Stimulated activated CD8-positive, alpha-beta memory T cell treated with anti-CD3 and anti-CD28 coated beads, Interleukin-15, amount 100 ng/mL, for 24 hours (primary cell): ENCODE results near the gene TNRC6A.
"Not testable (repeated sequence)": the region's sequence is repeated elsewhere in the genome, so short reads cannot be mapped to it uniquely, and the experiment has no call there.

ENCODE experiments used
- DNase-seq: peaks from one replicate; pipeline ENCODE4 v3.0.0-alpha.2; 2020; ENCODE audit warnings: low read depth

The TNRC6A gene

DNA sequence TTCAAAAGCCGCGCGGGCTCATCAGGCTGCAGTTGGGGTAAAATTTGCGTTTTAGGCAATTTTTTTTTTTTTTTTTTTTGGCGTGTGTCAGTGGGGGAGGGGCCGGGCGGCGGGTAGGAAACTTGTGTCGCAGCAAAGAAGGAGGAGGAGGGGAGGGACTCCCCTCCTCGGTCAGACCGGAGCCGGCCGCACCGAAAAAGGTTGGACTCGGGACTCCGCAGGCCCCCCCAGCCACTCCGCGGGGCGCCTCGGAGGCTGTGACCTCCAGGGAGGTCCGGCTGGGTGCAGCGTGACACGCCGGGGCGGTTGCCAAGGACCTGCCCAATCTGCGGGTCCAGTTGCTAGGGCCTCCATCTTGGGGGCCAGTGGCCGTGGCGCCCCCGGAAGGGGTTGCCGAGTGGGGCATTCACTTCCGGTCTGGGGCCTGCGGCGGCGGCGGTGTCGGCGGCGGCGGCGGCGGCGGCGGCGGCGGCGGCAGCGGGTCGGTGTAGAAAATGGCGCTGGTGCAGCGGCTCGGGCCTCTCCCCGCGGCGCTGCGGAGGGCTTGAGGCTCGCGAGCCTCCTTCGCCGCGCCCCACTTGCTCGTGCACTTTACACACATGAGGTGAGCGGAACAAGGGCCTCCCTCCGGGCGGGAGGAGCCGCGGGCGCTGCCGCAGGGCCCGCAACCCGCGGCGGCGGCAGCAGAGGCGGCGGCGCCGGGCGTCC is at the start of gene TNRC6A:
TSS of gene TNRC6A (plus strand) at position 409 of the 708 bp plus-strand sequence. CDS start at position 600, 191 bp downstream.
- DNase-seq, result peak; percentile 71

DNA sequence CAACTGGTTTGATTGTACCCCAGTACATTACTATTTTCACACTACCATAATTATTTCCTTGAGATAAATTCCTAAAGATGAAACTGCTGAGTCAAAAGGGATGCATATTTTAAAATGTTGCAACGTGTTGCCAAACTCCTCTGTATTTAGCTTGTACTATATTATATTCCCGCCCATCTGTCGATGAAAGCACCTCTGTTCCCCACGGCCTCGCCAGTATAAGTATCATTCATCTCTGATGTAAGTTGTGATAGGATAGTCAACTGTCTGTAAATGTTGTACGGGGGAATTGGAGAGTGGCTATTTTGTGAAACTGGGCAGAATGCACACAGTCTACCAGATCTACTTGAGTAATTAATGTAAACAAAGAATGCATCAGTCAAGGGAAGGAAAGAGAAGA is 47.7 kb upstream of the TNRC6A start:
- DNase-seq, result no peak

DNA sequence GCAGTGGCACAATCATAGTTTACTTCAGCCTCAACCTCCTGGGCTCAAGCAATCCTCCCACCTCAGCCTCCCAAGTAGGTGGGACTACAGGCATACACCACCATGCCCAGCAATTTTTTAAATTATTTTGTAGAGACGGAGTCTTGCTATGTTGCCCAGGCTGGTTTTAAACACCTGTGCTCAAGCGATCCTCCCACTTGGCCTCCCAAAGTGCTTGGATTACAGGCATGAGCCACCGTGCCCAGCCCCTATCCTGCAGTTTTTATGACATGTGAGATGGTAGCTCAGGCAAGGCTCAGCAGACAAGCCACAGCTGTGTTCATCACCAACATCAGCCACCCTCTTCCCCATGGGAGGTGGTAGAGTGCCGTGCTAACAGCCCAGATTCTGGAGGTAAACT is 46.2 kb upstream of the TNRC6A start:
- no peak for DNase-seq

DNA sequence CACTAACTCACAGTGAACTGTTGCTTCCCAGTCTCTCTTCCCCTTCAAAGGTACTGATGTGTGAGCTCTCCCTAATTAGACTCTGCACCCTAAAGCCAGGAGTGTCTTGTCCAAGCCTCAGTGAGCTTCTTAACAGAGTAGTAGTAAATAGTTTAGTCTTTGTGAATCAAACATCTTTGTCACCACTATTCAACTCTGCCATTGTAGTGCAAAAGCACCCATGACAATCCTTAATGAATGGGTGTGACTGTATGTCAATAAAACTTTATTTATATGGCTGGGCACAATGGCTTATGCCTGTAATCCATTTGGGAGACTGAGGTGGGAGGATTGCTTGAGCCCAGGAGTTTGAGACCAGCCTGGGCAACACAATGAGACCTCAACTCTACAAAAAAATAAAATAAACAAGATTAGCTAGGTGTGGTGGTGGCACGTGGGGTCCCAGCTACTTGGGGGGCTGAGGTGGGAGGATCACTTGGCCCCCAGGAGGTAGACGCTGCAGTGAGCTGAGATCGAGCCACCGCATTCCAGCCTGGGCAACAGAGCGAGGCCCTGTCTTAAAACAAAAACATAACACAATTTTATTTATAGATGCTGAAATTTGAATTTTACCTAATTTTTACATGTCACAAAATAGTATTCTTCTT is 45.5 kb upstream of the TNRC6A start:
- no peak for DNase-seq

DNA sequence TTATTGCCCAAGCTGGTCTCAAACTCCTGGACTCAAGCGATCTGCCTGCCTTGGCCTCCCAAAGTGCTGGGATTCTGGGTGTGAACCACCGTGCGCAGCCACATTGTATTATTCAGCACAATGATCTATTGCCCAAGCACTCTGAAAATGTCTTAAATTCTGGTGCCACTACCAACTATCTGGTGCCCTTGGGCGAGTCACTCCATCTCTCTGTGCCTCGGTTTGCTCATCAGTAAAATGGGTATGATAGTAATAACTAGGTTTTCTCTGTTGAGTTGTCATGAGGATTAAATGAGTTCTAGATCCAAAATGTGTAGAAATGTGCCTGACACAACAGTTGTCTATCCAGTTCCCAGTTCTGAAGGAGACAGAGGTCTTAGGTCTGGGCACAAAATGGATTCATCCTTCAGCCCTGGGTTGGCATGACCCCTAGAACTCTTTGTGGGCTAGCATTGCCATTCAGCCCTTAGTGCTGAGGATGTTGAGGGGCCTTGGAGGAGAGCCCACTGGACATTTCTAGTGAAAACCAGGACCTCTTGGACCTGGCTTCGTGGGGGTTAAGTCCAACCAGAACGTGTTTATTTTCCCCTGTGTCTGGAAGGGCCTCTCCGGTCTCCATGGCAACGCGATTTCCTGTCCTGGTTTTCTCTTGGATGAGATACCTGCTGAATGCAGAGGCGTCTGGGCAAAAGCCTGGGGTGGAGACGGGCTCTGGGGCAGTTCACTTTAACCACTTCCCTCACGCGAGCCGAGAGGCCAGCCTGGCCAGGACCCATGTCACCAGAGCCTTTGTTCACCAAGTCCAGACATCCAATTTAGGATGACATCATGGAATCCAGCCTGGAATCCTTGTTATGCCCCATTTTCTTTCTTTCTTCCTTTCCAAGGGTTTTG is 43.7 kb upstream of the TNRC6A start:
- DNase-seq, result no peak

DNA sequence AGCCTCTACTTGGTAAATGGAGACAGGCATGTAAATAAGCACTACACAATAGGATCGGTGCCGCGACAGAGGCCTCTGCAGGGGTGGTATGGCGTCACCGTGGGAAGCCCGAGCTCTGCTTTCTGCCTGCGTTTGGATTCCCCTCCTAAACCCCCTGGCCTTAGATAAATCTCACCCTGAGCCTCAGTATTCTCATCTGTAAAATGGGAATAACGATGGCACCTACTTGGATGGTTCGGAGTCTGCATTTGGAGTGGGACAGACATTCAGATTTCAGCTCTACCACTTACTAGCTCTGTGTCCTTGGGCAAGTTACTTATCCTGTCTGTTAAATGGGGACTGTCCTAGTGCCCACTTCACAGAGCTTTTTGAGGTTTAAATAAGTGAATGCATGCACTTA is 42.8 kb upstream of the TNRC6A start:
- DNase-seq, result no peak

DNA sequence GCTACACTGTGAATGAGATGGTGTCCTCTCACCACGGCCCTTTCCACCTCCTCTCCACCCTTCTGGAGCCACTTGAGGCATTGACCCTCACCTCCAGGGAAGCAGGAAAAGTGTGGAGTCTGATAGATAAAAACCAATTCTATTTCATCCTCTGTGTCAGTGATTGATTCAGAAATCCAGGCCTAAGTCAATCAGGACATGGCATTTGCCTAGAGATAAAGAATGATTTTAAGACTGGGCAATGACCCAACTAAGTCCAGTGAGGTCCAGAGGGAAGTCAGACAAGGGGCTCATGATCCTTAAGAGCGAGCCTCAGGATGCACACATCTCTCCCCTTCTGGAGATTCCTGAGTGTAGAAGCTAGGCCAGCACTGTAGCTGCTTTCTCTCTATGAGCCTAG is 41.1 kb upstream of the TNRC6A start:
- no peak for DNase-seq

DNA sequence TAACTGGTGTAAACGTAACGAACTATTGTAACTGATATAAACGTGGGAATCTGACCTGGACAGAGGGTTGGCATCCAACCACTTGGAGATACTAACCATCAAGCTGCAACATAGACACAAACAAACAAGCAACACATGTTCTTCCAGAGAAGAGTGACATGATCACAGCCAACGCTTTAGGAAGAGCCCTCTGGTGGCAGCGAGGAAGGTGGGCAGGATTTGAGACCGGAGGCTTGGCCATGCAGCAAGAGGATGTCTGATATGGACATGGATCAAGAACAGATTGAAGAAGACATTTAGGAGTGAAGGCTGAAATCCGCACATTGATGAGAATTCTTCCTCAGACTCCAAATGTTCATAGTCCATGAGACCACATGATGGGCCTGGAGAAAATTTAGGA is 40.3 kb upstream of the TNRC6A start:
- no peak for DNase-seq

DNA sequence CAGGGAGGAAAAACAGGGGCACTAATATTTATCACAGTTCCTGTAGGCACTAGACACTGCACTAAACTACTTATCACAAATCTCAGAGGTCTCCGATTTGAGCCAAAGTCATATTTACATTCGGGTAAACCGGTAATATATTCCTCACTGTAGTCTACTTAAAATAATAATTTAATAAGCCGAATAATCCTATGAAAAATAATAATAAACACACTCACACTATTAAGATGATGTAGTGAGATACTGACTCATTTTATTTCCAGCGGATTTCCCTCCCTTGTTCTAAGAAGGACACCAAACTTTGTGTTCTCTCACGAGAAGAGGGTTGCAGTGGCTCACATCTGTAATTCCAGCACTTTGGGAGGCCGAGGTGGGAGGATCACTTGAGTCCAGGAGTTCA is 36.6 kb upstream of the TNRC6A start:
- no peak for DNase-seq

DNA sequence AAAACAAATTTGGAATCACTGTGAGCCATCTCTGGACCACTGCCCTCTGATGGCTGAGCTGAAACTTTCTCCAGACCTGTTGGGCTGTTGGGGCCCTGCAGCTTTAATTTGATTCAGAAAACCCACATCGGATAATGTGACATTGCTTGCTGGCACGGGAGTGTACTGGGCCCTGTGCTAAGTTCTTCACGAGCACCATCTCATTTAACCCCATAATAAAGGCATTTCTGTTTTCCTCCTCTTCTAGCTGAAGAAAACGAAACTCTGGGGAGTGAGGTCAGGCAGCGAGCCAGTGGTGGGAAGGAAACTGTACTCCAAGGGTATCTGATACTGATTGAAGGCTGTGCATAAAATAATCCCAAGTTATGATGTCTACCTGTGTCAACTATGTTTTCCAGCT is 34.5 kb upstream of the TNRC6A start:
- DNase-seq, result no peak

DNA sequence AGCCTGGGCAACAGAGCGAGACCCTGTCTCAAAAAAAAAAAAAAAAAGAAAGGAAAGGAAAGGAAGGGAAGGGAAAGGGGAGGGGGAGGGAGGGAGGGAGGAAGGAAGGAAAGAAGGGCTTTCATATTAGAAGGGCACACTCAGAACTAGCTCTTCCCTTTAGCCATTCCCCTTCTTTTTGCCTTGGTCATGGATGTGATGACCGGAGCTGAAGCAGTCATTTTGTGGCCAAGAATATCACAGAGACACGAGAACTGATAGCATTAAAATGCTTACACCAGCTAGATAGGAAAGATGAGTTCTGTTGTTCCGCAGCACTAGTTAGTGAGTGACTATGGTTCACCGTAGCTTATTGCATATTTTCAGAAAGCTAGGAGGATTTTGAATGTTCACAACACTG is 32.8 kb upstream of the TNRC6A start:
- no peak for DNase-seq

DNA sequence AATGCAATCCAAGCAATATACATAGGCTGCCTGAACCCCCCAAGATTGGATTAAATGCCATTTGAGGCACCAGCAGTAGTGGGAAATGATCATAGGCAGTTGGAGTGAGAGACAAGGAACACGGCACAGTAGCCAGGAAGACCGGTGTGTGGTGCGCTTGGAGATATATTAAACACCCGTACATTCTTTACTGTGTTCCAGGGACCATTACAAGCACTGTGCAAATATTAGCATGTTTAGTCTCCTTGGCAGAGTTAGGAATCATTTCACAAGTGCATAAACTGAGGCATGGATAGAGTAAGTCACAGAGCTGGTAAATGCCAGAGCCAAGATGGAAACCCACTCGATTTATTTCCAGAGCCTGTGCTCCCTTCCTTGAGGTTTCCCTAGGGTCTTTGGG is 31.1 kb upstream of the TNRC6A start:
- DNase-seq, result no peak

DNA sequence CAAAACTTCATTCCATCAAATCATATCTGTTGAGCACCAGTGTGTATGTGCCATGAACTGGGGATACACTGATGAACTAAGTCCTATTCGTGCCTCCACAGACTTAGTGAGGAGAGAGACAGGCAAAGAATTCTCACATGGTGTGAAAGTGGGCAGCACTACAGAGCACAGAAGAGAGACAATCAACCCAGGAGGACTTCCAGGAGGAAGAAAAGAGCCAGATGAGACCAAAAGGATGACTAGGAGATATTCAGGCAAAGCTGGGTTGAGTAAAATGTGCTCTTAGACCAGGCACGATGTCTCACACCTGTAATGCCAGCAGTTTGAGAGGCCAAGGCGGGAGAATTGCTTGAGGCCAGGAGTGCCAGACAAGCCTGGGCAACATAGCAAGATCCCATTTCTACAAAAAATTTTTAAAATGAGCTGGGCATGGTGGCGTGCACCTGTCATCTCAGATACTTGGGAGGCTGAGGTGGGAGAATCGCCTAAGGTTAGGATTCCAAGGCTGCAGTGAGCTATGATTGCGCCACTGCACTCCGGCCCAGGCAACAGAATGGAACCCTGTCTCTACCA is 30.2 kb upstream of the TNRC6A start:
- no peak for DNase-seq

DNA sequence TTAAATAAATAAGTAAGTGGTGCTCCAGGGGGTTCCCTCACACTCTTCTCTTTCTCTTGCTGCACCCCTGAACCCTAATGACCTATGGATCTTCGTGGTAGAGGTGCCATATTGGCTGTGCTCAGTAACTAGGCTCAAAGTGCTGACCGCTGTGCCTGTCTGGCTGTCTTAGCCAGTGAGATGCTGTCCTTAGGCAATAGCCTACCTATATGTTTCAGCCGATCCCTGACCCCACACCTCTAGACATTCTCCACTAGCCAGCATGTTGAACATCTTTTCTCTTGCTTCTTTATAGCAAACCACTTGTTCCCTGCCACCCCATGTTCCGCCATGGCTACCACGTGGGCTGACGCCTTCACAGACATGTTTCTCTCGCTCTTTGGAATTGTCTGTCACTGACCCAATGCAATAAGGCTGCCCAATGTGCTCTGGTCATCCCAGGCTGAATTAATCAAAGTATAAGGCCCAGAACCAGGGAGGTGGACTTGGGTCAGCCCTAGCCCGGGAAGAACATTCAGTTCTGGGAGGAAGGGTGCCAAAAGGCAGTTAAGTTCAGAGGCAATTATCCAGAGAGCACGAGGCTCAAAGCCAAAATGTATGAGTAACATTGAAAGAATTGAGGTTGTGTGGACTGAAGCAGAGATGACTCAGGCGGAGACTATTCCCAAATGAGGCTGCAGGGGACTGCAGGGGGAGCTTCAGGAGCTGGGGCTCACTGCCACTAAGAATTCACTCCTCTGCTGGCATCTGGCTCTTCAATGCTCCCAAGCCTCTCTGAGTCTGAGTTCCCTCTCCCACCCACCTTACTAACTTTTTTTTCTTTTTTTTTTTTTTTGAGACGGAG is 28.7 kb upstream of the TNRC6A start:
- no peak for DNase-seq

DNA sequence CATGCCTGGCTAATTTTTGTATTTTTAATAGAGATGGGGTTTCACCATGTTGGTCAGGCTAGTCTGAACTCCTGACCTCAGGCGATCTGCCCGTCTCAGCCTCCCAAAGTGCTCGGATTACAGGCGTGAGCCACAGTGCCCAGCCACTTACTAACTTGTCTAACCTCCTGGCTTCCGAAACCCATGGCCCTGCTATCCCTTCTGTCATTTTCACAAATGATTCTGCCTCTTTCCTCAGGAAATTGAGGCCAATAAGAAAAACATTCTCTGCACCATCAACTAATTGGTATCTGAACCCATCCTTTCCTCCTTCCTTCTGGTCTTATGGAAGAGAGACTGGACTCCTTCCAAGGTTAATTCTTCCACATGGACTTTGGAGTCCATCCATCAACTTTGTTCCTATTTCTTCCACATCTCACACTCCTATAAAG is 27.9 kb upstream of the TNRC6A start:
- DNase-seq, result no peak

DNA sequence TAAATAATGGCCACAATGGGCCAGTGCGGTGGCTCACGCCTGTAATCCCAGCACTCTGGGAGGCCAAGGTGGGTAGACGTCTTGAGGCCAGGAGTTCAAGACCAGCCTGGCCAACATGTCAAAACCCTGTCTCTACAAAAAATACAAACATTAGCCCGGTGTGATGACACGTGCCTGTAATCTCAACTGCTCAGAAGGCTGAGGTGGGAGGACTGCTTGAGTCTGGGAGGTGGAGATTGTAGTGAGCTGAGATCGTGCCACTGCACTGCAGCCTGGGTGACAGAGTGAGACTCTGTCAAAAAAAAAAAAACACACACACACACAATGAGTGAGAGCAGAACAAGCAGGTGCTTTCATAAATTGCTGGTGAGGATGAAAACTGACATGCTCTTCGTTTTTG is 21.7 kb upstream of the TNRC6A start:
- not testable (repeated sequence) for DNase-seq

DNA sequence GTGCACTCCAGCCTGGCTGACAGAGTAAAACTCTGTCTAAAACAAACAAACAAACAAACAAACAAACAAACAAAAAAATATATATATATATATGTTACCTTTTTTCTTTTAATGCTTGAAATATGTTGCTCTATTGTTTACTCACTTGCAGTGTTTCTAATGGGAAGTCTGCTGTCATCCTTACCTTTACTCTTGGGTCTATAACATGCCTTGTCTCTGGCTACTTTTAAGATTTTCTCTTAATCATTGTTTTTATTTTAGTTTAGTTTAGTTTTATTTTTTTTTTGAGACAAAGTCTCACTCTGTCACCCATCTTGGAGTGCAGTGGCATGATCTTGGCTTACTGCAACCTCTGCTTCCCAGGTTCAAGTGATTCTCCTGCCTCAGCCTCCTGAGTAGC is 16.1 kb upstream of the TNRC6A start:
- DNase-seq, result no peak

DNA sequence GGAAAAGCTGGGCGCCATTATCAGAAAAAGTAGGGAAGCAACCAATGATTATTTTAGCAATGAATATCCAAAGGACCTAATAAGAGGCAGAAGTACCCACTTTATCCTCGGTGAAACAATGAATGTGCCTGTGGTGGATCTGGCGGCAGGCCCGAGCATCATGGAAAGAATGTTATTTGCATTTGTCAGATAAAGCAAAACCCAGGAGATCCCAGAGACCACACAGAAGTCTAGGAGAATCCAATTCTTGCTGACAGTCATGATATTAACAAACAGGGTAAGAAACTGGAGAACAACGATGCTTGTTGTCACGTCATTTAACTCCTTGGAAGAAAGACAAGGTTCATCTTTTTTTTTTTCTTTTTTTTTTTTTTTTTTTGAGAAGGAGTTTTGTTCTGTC is 12.0 kb upstream of the TNRC6A start:
- DNase-seq, result no peak

DNA sequence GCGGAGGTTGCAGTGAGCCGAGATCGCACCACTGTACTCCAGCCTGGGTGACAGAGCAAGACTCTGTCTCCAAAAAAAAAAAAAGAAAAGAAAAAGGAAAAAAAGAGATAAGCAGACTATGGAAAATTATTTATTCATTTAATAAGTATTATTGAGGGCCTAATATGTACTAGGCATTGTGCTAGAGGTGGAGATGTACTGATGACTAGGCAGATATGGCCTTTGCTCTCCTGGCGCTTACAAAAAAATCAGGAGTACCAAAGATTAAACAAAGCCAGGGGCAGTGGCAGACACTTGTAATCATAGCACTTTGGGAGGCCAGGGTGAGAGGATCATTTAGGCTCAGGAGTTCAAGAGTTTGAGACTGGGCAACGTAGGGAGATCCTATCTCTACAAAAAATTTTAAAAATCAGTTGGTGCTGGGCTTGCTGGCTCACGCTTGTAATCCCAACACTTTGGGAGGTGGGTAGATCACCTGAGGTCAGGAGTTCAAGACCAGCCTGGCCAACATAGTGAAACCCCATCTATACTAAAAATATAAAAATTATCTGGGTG is 10.4 kb upstream of the TNRC6A start:
- no peak for DNase-seq

DNA sequence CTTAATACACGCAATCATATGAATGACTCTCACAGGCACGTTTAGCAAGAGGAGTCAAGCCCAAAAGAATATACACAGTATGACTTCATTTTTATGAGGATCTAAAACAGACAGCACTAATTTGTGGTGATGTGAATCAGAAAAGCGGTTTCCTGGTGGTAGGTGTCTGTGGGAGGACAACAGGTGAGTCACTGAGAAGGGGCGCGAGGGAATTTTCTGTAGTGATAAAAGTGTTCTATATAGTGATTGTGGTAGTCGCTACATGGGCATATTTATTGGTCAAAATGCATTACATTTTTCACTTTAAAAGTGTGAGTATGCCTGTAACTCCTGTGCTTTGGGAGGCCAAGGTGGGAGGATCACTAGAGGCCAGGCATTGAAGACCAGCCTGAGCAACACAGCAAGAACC is 7.6 kb upstream of the TNRC6A start:
- DNase-seq, result no peak

DNA sequence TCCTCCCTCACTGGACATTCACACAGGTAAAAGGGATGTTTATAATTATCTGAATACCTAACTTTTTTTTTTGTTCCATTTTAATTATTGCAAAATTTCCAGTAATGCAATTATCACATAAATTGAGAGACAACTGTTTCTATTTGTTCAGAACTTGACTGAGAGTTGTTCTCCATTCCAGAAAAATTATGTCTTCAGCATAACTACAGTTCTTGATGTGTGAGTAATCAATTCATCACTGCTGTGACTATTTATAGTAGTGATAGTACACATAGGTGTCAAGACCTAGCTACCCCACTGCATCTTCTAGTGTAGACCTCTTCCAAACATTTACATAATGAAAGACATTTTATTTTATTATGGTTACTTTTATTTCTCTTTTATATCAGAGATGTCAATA is 5.8 kb upstream of the TNRC6A start:
- no peak for DNase-seq
